Endodermal cell (in vitro differentiated cells): ENCODE measurements around the gene NTN5. TPM values are rescaled to one million over a fixed set of nuclear protein-coding genes. Genes with fewer than 3 reads are reported as not detected.

Experiments
- DNase-seq: peaks from one replicate; pipeline ENCODE4 v3.0.0-alpha.2; 2017
- H3K27ac ChIP-seq: 2 replicates; pipeline ENCODE4 v1.5.1; 2013; ENCODE audit warnings: mild to moderate bottlenecking, low read depth, low read length, moderate library complexity
- H3K27me3 ChIP-seq: 2 replicates; pipeline ENCODE4 v1.6.1; 2013; ENCODE audit warnings: mild to moderate bottlenecking, low read length, moderate library complexity; ENCODE audit not compliant: insufficient read depth, control insufficient read depth, poor library complexity, severe bottlenecking
- H3K36me3 ChIP-seq: 2 replicates; pipeline ENCODE4 v1.7.0; 2013; ENCODE audit warnings: mild to moderate bottlenecking, low read length, moderate library complexity; ENCODE audit not compliant: control insufficient read depth, insufficient read depth
- H3K4me1 ChIP-seq: one replicate; pipeline ENCODE4 v1.7.0; 2013; ENCODE audit warnings: low read length; ENCODE audit not compliant: control insufficient read depth, insufficient read depth
- H3K4me3 ChIP-seq: 2 replicates; pipeline ENCODE4 v1.5.1; 2013; ENCODE audit warnings: mild to moderate bottlenecking, low read length, moderate library complexity
- H3K9ac ChIP-seq: 2 replicates; pipeline ENCODE4 v1.6.1; 2013; ENCODE audit warnings: mild to moderate bottlenecking, low read length, moderate library complexity; ENCODE audit not compliant: poor library complexity, severe bottlenecking; ENCODE audit errors: extremely low read depth
- H3K9me3 ChIP-seq: 2 replicates; pipeline ENCODE4 v1.6.1; 2013; ENCODE audit warnings: mild to moderate bottlenecking, low read length, moderate library complexity; ENCODE audit not compliant: control insufficient read depth
- H3K27ac Mint-ChIP-seq: 2 replicates; pipeline ENCODE4 v1.8.0; 2020; ENCODE audit warnings: mixed read lengths
- H3K27me3 Mint-ChIP-seq: 2 replicates; pipeline ENCODE4 v1.8.0; 2021; ENCODE audit warnings: mild to moderate bottlenecking, mixed read lengths; ENCODE audit not compliant: insufficient read depth
- H3K36me3 Mint-ChIP-seq: 2 replicates; pipeline ENCODE4 v1.8.0; 2020; ENCODE audit warnings: low read depth, mixed read lengths
- H3K4me1 Mint-ChIP-seq: 2 replicates; pipeline ENCODE4 v1.8.0; 2020; ENCODE audit warnings: mixed read lengths
- H3K4me3 Mint-ChIP-seq: 2 replicates; pipeline ENCODE4 v1.8.0; 2020; ENCODE audit warnings: mild to moderate bottlenecking, moderate library complexity, mixed read lengths
- H3K9me3 Mint-ChIP-seq: 2 replicates; pipeline ENCODE4 v1.8.0; 2020; ENCODE audit warnings: mild to moderate bottlenecking, mixed read lengths
- WGBS, 2 experiments: methylation state at CpG; one replicate each; pipeline versions ENCODE4 v1.1.5 to v1.1.7; 2013; ENCODE audit warnings: missing lambda C conversion rate in 2 of 2, mixed read lengths in 1 of 2; ENCODE audit not compliant: insufficient coverage in 1 of 2, insufficient read length in 1 of 2; 5-methylcytosine and 5-hydroxymethylcytosine counted together
- total RNA-seq, 2 donors: library from RNA; stranded (reverse); fragmentation: NEBNext Ultra II Directional in 1 of 2; extraction: Animal tissue kit (Norgen Biotek cat#: 25700) in 1 of 2; gene quantifications; 2 replicates in 1 of 2; 3 replicates in 1 of 2; pipeline ENCODE4 v1.2.1, GENCODE V29; 2021
- TF ChIP-seq, protein P1 (sequence below): fragments of 200-600 bp; sonication (generic); conservative IDR thresholded peaks from 2 replicates; pipeline ENCODE4 v1.5.0; 2021; ENCODE audit warnings: antibody characterized with exemption, mild to moderate bottlenecking

The NTN5 gene
- total RNA-seq, 2 donors from 2014 or later = 1.2 to 1.4 TPM

DNA sequence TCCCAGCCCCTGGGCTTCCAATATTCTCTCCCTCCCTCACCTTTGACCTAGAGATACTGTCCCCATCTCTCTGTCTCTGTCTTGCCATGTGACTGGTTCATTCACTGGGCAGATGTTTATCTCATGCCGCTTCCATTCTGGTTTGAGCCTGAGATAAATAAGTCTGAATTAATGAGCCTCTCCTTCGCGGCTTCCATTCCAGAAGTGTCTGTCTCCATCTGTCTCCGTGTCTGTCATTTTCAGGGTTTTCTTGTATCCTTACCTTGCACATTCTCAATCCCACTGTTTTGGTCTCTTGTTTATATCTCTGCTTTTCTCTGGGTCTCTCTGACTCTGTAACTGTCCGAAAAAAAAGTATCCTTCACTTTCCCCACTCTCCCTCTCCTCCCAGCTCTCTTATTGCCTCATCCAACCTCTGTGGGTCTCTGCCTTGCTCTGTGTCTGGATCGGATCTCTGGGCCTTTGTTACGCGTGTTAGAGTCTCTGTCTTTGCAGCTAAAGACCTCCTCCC, 49.2 kb downstream of the NTN5 start:
- Histone ChIP-seq H3K27ac (peak overlapping the region; percentile 98), H3K27me3 (no peaks in the 10 kb centered on the region), H3K9ac (peak overlapping the region; percentile 74), H3K9me3 (no peaks in the 10 kb centered on the region), H3K4me3 (peak overlapping the region; percentile 89), H3K36me3 (peaks cover 10% of the 10 kb centered on the region), H3K4me1 (peaks cover 9% of the 10 kb centered on the region)
- Mint-ChIP-seq H3K36me3 (peaks cover 8% of the 10 kb centered on the region), H3K4me3 (peak overlapping the region; percentile 89), H3K27me3 (no peaks in the 10 kb centered on the region), H3K9me3 (no peaks in the 10 kb centered on the region), H3K27ac (peak overlapping the region; percentile 96), H3K4me1 (peaks cover 26% of the 10 kb centered on the region)
- no peak for DNase-seq
- WGBS, 2 experiments = 36 to 39% methylated on average over 8 of the region's 8 CpGs
- TF ChIP-seq, protein P1, sequence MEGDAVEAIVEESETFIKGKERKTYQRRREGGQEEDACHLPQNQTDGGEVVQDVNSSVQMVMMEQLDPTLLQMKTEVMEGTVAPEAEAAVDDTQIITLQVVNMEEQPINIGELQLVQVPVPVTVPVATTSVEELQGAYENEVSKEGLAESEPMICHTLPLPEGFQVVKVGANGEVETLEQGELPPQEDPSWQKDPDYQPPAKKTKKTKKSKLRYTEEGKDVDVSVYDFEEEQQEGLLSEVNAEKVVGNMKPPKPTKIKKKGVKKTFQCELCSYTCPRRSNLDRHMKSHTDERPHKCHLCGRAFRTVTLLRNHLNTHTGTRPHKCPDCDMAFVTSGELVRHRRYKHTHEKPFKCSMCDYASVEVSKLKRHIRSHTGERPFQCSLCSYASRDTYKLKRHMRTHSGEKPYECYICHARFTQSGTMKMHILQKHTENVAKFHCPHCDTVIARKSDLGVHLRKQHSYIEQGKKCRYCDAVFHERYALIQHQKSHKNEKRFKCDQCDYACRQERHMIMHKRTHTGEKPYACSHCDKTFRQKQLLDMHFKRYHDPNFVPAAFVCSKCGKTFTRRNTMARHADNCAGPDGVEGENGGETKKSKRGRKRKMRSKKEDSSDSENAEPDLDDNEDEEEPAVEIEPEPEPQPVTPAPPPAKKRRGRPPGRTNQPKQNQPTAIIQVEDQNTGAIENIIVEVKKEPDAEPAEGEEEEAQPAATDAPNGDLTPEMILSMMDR = no peak

DNA sequence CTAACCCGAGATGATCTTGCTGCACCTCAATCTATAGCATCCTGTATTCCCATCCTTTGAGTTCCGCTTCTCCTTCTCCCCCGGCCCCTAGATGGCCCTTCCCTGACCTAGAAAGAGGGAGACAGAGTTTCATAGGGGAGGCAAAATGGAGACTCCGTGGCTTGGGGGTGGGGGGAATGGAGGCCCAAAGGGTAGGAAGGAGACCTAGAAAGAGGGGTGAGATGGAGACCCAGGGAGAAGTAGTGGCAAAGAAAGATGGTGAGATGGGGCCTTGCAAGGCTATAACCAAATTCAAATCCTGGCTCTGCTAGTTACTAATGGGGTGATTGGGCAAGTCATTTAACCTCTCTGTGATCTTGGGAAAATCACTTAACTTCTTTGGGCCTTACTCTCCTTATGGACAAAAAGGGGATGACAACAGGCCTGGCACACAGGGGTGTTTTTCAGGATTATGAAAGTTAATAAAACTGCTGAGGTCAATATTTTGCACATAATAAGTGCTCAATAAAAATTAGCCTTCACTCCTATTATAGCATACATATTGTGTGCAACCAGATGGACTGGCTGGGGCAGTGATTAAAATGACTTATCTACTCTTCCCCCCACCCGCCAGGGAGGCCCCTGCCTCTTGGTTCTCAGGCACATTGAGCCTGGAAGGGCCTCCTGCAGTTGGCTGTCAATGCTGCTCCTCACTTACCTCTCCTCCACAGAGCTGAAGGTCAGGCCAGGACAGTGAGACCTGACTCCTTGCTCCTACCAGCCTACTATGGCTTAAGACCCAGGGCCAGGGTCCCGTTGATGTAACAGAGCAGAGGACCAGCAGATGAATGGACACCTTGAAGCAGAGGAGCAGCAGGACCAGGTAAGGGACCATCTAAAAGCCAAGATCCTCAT, 52.9 kb downstream of the NTN5 start:
- DNase-seq = peak; percentile 44
- WGBS, 2 experiments = 20 to 32% methylated on average over 1 to 6 of the region's 6 CpGs
- H3K4me3 Mint-ChIP-seq = peak overlapping the region; percentile 99

DNA sequence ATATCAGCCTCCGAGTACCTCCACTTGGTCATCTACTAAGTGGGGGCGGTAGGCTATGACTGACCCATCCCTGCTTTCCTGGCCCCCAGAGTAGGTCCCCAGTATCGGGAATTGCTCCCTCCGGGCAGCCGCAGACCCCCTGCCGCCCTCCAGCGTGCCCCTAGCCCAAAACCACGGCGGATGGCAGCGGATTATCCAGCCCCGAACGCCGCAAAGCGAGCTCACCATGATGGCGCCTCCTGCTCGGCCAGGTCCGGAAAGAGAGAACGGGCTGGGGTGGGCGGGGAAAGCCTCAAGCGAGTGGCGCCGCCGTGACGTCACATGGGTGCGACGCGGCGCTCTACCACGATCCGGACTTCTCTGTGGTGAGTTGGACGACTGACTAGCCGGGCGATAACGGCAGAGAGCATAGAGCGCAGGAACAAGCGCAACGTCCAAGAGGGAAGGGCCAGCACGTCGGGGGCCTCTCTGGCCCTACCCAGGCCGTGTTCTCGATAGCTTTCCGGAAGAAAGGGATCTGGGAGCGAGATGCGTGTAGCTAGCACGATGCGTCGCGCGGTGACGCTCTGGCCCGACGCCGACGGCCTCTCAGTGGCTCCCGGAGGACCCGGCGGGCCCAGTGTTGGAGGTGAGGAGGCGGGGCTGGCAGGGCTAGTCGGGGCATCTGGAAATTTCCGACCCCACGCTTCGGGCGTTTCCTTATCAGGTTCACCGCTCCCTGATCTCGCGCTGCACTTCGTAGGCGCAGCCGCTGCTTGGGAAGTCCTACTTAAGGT, 53.7 kb downstream of the NTN5 start, which contains the start of the genes RPL18 and SPHK2:
RPL18 (minus strand) TSS at position 263 of the 776 bp plus-strand sequence; CDS start at position 228, 35 bp downstream.
SPHK2 (plus strand) TSS at position 591 of the 776 bp plus-strand sequence. CDS start 1,009 bp downstream, outside the sequence.
- peak within 1 kb of the TSS; percentile 95 for H3K27ac ChIP-seq
- no peaks in the 10 kb centered on the region for H3K9me3 ChIP-seq
- H3K36me3 ChIP-seq = peaks cover 29% of the 10 kb centered on the region
- Mint-ChIP-seq H3K4me1 (peaks cover 33% of the 10 kb centered on the region), H3K36me3 (peaks cover 32% of the 10 kb centered on the region), H3K27ac (peak within 1 kb of the TSS; percentile 97), H3K27me3 (no peaks in the 10 kb centered on the region), H3K9me3 (no peaks in the 10 kb centered on the region), H3K4me3 (peak within 1 kb of the TSS; percentile 99)
- H3K4me1 ChIP-seq = peaks cover 27% of the 10 kb centered on the region
- WGBS, 2 experiments = 0% methylated on average over 67 to 69 of the region's 69 CpGs
- H3K4me3 ChIP-seq = peak within 1 kb of the TSS; percentile 100
- DNase-seq = peak; percentile 99
- no peaks in the 10 kb centered on the region for H3K27me3 ChIP-seq
- H3K9ac ChIP-seq = peak within 1 kb of the TSS; percentile 100
- TF ChIP-seq, protein P1 = no peak

More for the DNA sequence above, 52.9 kb downstream of the NTN5 start:
- H3K4me1 Mint-ChIP-seq = peaks cover 30% of the 10 kb centered on the region
- H3K36me3 Mint-ChIP-seq = peaks cover 31% of the 10 kb centered on the region
- H3K27me3 Mint-ChIP-seq = no peaks in the 10 kb centered on the region
- peak overlapping the region; percentile 97 for H3K27ac Mint-ChIP-seq
- Histone ChIP-seq H3K4me1 (peaks cover 19% of the 10 kb centered on the region), H3K9ac (peak overlapping the region; percentile 100), H3K9me3 (no peaks in the 10 kb centered on the region), H3K27ac (peak overlapping the region; percentile 95), H3K27me3 (no peaks in the 10 kb centered on the region), H3K4me3 (peak overlapping the region; percentile 100), H3K36me3 (peaks cover 29% of the 10 kb centered on the region)
- H3K9me3 Mint-ChIP-seq = no peaks in the 10 kb centered on the region
- TF ChIP-seq, protein P1 = no peak
